HG03175 (cell line): Measurements from ENCODE around the gene METAP2.

Experiments used
- ATAC-seq: cut with Tn5 transposase; IDR thresholded peaks from one replicate; pipeline ENCODE4 v1.9.1; 2021; ENCODE audit warnings: mild to moderate bottlenecking, moderate library complexity; ENCODE audit not compliant: unreplicated experiment

METAP2 gene

DNA sequence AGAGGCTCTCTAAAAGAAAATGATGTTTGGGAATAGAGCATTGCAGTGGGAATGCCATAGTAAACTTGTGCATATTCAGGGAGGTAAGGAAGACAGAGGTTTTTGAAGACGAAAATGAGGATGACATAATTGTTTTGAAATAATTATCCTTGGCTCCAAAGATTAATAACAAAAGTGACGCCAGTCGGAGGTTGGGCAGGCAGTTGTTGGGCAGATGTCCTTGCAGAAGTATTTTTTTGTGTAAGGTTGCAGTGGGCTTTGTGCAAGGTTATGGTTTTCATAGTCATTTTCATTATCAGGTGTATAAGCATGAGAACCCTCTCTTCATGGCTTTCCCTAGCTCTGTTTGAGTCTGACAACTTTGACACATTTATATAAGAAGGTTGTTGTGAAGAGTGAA, 35.3 kb downstream of the METAP2 start:
- ATAC-seq = no peak

DNA sequence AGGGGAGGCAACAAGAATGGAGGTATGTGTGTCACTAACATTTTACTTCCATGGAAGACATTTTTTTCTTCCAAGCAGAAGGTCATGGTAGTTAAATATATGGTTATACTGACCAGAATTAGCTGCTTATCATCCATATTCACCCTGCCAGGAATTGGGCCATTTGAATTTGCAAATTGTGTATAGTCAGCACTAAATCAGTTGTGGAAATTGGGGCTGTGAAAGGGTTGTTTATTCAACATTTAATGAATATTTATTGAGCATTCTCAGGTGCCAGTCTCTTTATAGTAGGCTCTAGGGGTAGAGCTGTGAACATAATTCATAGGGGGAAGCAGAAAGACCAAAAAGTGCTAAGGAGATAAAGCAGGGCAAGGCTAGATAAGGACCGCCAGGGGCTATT, 38.0 kb downstream of the METAP2 start:
- no peak for ATAC-seq

DNA sequence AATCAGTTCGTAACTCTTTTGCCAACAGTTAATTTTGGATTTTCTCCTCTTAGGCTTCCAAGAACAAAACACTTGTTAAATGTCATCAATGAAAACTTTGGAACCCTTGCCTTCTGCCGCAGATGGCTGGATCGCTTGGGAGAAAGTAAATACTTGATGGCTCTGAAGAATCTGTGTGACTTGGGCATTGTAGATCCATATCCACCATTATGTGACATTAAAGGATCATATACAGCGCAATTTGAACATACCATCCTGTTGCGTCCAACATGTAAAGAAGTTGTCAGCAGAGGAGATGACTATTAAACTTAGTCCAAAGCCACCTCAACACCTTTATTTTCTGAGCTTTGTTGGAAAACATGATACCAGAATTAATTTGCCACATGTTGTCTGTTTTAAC, 39.6 kb downstream of the METAP2 start:
- ATAC-seq = no peak

DNA sequence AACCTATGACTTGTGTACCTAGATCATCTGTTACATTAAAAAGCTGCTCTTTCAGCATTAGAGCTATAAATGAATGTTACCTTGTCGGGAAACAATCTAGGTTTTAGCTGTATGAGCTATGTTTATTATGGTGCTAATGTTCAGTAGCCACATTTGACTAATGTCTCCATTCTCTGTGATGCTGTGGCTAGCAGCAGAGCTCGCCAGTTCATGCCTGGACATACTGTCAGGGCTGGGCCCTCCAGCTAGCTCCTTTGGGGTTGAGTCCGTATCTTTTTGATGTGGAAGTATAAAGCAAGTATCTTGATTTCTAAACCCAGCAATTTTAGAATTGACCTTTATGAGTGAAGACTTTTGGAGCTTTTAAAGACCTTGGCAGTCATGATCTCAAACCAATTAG, 41.2 kb downstream of the METAP2 start:
- ATAC-seq = no peak

DNA sequence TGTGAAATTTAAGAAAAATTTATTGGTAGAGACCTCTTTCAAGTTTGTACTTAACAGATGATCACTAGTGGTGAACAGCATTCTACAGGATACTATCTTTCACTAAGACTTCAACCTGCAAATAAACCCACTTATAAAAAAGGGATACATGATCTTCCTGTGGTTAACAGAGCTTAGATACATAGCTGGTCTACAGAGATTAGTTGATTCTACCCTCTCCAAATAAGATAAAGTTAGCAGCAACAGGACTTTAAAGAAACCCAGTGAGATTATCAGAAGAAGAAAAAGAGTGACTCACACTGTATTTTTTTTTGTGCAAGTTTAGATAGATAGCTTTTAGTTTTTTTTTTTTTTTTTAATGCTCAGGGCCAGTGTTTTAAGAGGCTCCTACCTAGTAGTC, 42.8 kb downstream of the METAP2 start:
- ATAC-seq = no peak

DNA sequence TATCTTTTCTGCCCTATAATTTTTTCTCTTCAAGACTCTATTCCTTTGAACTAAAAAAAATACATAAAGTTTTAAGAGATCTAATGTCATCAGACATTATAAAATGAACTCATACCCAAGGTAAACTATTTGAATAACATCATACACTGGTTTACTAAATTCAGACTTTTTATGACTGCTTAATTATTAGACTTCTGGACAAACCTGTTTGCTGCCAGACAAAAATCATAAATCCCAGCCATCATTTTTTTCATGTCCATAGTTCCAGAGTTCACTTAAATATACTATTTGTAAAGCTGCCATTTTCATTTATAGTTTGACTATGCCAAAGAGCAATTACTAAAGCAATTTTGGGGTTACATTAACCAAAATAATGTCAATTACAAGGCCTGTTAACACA, 43.3 kb downstream of the METAP2 start:
- no peak for ATAC-seq

DNA sequence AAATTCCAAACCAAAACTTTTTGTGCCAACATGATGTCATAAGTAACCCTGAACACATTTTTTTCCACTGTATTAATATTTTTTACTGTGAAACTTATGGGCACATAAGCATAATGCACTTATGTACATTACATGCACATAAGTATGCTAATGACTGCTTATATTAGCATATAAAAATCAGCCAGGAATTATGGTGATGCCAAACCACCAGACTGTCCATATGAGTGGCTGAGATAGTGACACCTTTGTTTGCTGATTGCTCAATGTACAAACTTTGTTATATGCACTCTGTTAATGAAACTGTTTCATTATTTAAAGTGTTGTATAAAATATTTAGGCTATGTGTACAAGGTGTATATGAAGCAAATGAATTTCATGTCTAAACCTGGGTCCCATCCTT, 45.0 kb downstream of the METAP2 start:
- no peak for ATAC-seq

DNA sequence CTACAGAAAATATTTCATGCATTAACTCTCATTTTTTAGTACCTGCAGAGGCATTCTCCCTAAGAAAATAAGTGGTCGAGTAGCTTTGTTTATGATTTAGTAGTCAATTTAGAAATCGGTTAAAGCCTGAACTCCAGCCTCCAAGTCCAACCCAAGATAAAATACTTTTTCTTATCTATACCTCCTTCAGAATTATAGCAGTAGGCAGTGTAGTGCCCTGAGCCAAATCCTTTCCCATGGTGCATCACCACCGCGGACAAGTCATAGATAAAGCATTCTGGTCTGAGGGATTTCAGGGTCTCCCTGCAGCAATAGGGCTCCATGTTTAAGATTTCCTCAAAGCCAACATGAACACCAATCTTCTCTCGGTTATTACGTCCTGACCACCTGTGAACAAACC, 46.9 kb downstream of the METAP2 start:
- no peak for ATAC-seq

DNA sequence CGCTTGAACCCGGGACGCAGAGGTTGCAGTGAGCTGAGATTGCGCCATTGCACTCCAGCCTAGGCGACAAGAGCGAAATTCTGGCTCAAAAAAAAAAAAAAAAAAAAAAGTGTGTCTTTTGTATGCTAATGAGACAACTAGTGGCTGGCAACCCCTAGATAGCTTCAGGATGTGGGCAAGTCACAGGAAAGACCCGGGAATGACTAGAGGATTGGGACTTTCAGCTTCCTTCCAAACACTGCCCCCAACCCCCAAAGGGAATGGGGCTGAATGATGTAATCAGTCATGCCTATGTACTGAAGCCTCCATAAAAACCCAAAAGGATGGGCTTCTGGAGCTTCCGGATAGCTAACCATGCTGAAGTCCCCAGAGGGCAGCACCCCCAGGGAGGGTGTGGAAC, 48.7 kb downstream of the METAP2 start:
- ATAC-seq = no peak

DNA sequence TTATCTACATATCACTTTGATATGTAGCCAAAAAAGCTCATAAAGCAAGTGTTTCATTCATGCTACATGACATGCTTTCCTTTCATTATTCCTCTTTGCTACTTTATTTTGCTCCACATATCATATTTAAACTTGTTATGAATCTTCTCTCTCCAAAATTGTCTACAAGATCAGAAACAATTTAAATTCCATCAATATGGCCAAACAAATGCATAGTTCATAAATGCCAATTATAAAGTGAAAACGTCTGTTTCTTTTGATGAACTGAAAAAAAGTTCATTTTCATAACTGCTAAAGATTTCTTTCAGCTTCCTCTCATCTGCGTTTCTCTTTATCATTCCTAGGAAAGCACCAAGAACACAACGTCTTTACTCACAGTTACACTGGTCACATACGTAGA, 54.5 kb downstream of the METAP2 start:
- no peak for ATAC-seq

DNA sequence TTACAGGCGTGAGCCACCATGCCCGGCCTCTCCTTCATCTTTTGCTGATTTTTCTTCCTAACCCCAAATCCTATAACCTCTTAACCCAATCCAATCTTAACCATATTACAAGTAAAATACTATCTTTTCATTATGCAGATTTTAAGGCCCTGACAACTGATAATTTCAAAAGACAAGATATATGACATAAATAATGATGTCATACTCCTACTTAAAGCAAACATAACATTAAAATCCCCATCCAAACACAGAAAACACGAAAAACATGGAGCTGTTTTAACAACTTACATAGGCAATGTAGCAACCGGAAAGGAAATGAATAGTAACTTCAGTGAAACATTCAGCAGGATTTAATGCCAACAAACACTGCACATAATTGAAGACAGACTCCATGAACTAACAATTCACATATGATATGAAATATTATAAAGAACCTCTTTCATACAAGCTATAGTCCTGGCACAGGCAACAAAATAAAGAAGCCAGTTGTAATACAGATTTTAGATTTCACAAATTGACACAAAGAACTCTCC, 55.8 kb downstream of the METAP2 start:
- no peak for ATAC-seq

DNA sequence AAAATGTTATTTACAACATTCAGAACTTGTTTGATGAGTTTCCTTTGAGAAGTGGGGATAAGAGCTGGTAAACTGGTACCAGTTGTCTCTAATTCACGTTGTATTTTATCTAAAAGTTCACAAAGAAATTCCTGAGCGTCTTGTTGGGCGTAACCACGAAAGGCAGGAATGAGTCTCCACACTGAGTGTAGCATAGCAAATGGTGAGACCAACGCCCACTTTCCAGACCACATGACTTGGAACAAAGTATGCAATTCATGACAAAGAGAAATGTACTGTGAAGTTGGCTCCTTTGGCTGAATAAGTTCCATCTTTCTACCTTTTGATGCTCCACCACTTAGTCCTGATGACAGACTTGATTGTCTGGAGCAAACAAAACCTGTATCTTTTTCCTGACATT, 58.9 kb downstream of the METAP2 start:
- no peak for ATAC-seq

DNA sequence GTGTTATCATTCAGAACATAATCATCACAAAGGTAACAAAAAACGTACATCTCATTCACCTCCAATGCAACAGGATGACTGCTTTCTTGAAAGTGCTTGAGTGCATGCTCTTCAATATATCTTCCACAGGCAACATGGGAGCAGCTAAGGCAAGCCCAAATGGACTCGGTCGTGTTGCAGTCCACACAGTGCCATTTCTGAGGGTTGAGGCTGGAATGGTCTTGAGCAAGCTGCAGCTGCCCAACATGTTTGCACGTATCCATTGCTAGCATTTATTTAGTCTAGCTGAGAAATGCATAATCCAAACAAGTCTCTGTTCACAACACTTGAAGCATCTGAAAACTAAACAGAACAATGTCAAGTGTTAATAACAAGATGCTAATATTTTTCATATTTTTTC, 60.0 kb downstream of the METAP2 start:
- ATAC-seq = no peak

DNA sequence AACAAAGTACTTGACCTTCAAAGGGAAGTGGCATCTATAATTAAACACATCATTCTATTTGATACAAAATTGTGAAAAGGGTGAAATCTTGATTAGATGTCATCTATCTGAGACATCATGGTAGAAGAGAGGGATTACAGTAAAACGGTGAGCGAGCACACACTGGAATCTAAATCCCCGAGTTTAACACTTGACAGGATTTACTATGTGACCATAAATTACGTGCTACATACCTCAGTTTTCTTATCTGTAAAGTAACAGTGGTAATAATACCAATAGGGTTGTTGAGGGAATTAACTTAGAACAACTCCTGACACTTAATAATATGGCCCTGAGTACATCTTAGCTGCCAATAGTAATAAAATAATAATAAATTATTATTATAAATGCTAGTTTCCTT, 64.1 kb downstream of the METAP2 start:
- ATAC-seq = no peak

DNA sequence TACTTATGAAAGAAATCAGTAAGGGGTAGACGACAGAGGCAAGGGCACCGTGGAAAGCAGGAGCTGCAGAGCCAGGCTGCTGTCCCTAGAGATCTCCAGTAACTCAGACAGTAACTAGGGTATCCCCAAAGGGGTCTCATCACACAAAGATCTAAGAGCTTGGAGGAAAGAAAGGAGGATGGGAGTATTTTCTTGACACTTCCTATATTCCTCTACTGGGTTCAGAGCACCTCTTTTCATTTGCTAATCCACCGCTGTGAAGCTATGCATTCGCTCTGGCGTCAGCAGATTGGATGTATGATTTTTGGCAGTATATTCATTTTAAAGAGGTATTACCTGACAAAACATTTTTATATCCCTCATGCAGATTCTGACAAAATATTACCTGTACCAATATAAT, 64.7 kb downstream of the METAP2 start:
- no peak for ATAC-seq

DNA sequence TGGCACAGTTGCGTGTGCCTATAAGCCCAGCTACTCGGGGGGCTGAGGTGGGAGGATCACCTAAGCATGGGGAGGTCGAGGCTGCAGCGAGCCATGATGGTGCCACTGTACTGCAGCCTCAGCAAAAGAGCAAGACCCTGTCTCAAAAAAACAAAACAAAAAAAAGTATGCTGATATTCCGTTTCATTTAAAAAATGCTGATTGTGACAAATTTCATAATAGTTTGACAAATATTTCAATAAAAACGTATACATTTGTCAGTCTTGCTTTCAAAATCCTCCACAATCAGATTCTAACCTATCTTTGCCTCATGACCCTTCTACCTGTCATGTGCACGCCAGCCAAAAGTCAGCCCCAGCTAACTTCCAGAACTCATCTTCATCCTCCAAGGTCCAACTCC, 67.5 kb downstream of the METAP2 start:
- no peak for ATAC-seq

DNA sequence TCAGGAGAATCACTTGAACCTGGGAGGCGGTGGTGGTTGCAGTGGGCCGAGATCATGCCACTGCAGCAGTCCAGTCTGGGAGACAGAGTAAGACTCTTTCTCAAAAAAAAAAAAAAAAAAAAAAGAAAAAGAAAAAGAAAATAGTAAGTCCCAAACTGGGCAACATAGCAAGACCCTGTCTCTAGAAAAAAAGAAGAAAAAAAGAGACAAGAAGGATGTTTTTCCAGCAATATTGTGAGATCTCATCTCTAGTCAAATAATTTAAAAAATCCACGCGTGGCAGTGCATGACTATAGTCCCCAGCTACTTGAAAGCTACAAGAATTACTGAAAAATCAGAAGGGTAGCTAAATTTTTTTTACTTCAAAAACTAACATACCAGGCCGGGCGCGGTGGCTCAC, 69.4 kb downstream of the METAP2 start:
- no peak for ATAC-seq

DNA sequence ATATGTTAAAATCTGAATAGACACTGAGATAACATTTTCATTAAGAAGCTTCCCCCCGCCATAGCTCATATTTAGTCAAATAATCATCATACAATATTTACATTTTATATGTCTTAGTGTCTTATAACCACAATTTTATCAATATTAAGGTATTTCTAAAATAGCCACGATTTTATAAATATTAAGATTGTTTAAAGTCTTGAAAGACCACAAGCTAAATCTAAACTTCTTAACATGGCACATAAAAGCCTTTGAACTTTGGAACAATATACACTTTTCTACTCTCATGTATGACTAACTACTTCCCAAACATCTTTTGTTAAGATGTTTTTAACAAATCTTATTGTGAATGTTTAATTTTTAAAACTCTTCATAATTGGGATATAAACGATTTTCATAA, 70.8 kb downstream of the METAP2 start:
- no peak for ATAC-seq

DNA sequence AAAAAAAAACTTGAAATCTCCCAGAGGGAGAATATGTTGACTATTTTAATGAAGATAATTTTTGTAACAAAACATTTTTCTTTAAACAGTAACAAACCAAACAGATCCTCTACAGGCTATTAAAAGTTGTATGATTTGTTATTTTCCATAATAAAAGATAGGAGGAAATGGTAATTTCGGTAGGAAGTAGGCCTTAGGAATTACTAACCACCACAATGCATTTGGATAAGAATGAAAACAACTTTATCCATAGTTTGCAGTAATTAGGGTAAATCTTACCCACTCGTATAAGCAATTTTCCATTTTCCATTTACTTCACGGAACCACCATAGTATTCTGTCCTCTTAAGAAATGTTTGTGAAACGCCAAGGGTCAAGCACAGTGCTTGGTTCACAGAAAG, 71.4 kb downstream of the METAP2 start:
- ATAC-seq = no peak

DNA sequence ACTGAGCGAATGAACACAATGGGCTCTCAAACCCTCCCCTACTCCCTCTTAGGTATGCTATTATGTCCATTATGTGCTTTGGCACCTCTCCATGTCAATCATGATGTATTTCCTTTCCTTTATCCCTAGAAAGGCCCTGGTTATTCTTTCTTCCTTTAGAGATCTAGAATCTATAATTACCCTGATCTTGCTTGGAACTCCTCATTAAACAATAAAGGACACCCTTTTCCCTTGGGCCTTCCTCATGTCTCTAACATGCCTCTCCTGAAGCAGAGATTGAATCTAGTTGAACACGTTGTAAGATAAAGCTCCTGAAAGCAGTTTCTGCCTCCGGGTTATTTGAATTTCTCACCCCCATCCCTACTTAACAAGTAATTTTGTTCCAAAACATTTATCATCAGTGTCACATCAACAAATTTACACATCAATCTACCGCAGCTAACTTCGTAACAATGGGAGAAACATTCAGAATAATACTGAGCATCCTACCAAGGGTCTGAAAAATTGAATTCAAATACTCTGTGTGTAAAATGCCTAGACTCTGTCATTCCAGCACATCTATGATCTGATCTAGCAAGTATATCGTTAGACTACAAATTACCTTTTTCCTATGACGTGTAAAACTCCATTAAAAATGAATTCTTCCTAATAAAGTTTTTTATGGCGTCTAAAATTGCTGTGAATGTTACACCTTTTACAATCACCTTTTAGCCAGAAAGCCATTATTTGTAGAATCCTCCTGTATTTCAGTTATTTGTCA, 72.0 kb downstream of the METAP2 start:
- ATAC-seq = no peak

DNA sequence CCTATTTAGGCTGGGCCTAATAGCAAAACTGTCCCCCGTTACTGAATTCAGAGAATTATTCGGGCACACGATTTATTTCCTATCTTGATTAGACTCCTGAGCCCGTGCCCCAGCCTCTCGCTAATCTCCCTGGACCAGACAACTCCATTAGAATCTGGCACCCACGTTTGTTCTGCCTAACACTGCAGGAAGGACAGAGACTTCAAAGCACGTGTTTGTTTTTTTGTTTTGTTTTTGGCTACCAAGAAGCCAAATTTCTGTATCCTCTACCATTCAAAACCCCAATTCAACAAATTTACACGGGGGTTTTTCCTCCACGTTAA, 72.5 kb downstream of the METAP2 start:
- no peak for ATAC-seq

DNA sequence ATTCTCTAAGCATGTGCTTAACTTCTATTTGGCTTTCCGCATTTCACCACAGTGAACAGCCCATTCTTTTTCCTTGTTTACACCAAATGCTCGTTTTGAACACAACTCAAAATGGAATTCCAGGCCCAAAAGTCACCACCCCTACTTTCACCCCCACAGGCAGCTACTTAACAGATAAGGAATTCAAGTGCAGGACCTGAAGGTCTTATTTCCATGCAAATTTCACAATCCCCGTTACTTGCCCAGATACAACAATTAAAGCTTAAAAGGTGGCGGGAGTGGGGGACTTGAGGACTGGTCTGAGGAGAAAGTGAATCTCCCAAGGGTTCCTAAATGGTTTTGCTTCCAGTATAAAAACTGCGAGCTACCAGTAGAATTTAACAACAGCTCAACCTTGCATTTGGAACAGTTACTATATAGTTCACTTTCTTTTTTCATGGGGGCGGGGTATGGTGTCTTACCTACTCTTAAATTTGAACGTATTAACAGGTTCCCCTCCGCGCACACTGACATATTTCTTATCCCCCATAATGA, 73.6 kb downstream of the METAP2 start:
- ATAC-seq = no peak

DNA sequence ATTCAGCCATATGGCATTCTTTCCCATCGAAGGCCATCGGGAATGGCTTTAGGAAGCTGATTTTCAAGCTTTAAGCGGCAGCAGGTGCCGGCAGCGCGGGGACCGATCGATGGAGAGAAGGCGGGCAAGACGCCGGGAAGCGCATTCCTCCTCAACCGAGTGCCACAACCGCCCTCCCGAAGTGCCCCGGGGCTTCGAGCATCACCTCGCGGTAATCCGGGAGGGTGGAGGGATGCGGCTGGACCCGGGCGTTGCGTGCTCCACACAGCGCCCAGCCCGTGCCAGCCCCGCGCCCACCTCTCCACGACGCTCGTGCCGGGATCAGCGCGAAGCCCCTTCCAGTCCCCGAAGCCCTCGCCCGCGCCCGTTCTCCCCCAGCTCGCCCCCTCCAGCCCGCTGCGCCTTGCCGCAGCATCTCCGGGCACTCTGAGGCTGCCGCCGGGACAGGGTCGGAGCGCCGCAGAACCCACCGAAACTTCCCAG, 74.1 kb downstream of the METAP2 start:
- ATAC-seq = no peak
